Measurements from ENCODE around the gene PTPRF.
"Not testable (repeated sequence)": the region's sequence is repeated elsewhere in the genome, so short reads cannot be mapped to it uniquely, and the experiment has no call there.

The PTPRF gene

DNA sequence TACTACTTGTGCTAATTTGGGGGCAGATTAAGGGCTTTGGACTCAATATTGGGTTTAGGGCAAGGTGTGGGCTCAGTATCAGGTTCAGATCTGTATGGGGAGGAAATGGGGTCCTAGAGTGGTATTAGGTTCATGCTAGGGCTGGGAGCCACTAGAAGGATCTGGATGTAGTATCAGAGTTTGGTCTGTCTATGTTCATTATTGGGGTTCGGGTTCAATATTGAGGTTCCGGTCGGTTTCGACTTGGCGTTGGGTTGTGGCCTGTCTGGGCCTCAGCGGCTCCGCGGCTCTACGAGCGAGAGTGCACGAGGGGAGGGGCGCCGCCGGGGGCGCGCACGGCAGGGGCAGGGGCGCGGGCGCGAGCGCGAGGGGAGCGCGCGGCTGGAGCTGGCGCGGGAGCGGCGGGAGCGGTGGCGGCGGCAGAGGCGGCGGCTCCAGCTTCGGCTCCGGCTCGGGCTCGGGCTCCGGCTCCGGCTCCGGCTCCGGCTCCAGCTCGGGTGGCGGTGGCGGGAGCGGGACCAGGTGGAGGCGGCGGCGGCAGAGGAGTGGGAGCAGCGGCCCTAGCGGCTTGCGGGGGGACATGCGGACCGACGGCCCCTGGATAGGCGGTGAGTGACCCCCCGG is at the start of gene PTPRF:
TSS of gene PTPRF (plus strand) at position 401 of the 624 bp plus-strand sequence. CDS start 14,193 bp downstream, outside the sequence.
- peak; percentile 34 for DNase-seq

DNA sequence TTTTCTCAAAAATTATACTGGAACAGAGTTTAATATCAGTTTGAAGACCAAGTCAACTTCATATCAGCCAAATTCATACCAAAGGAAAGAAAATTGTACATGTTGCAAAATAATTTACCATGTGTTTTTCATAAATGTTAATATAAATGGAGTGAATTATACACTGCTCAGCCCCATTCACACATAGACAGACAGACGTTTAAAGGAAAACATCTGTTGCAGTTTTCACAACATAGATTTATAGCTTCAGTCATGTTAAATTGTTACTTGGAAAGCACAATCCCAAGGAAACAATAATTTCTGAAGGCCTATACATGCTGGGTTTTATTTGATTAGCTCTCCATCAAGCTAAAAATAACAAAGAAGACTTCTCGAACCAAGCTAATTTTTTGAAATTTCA is 49.2 kb upstream of the PTPRF start:
- no peak for DNase-seq

GRCh38 chr1:43482215-43482614 is 48.5 kb upstream of the PTPRF start:
- no peak for DNase-seq

DNA sequence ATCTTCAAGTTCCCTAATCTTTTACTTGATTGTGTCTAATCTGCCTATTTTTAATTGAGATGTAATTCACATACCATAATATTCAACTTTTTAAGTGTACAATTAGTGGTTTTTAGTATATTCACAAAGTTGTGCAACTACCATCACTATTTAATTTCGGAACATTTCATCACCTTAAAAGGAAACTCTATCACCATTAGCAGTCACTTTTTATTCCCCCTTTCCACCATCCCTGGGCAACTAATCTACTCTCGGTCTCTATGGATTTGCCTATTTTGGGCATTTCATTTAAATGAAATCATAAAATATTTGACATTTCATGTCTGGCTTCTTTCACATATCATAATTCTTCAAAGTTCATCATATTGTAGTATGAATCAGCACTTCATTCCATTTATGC is 46.3 kb upstream of the PTPRF start:
- DNase-seq, result no peak

GRCh38 chr1:43488165-43488564 is 42.5 kb upstream of the PTPRF start:
- no peak for DNase-seq

GRCh38 chr1:43491061-43491460 is 39.6 kb upstream of the PTPRF start:
- no peak for DNase-seq

GRCh38 chr1:43492826-43493225 is 37.9 kb upstream of the PTPRF start:
- DNase-seq, result no peak

DNA sequence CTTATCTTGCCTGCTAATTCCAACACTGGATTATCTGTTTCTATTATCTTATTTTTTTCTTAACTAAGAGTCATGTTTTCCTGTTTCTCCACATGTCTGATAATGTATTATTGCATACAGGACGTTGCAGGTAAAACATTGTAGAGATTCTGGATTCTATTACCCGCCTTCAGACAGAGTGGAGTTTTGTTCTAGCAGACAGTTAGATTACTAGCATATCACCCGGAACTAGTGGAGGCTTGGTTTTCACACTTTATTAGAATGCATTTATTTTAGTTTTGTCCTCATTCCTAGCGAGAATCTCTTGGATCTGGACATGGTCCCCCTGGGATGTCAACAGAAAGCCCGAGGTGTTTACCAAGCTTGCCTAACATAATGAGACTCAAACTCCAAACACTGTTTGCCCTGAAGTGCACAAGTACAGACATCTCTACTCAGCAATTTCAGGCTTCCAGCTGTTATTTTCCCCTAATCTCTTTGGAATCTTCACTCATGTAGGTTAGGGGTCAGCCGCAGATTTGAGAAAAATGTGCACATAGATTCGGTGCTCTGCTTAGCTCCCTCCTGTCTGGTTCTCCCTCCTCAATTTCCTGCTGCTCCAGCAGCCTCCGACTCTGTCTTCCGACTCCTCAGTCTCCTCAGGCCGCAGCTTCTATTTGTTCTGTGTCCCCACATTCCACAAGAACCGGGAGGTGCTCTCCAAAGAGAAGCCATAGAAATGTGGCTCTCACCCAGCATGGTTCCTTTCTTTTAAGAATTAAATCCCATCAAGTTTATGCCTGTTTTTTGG is 36.8 kb upstream of the PTPRF start:
- no peak for DNase-seq

- DNase-seq, result no peak
Measured at GRCh38 chr1:43495204-43495603, 35.5 kb upstream of the PTPRF start.

- no peak for DNase-seq
Measured at GRCh38 chr1:43499898-43500297, 30.8 kb upstream of the PTPRF start.

GRCh38 chr1:43501806-43502205 is 28.9 kb upstream of the PTPRF start:
- not testable (repeated sequence) for DNase-seq

GRCh38 chr1:43503534-43503933 is 27.1 kb upstream of the PTPRF start:
- no peak for DNase-seq

GRCh38 chr1:43505077-43505780 is 25.5 kb upstream of the PTPRF start:
- DNase-seq, result no peak

GRCh38 chr1:43506233-43506632 is 24.4 kb upstream of the PTPRF start:
- no peak for DNase-seq

DNA sequence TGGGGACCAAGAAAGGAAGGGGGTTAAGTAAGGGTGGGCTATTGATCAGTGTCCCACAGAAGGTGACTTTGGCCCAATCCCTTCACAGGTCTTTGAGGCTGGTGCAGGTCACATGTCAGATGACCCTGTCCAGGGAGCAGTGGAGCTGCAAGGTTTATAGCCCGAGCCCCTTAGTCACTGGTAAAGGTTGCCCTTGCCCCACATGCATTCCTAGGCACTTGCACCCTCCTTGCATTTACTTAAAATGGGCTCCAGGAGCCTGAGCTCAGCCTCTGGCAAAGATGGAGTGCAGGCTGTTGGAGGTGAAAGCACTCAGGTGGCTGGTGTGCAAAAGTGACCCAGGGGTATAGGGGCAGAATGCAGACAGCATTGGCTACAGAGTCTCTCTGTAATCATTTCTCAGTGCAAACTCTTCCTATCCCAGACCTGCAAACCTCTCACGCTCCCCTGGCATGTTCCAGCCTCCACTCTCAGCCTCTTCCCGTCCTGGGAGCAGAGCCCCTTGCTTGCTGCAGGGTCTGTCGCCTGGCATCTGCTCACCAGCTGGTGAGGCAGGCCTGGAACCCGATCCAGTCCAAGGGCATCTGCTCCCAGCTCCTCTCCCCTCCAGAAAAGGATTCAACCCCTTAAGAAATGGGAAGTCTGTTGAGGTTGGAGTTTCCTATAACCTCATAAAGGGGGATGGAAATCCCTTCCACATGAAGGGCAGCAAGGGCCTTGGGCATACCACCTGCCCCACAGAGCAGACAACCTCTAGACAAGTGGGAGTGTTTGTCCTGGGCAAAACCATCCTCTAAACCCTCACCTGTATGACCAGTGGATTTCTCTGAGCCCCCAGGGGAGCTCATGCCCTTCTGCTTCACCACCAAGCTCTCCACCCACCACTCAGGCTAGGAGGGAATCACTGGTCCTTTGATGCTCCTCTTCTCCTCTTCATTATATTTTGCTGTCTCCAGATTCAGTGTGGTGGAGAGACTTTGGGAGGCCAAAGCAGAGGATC is 23.1 kb upstream of the PTPRF start:
- DNase-seq, result no peak

DNA sequence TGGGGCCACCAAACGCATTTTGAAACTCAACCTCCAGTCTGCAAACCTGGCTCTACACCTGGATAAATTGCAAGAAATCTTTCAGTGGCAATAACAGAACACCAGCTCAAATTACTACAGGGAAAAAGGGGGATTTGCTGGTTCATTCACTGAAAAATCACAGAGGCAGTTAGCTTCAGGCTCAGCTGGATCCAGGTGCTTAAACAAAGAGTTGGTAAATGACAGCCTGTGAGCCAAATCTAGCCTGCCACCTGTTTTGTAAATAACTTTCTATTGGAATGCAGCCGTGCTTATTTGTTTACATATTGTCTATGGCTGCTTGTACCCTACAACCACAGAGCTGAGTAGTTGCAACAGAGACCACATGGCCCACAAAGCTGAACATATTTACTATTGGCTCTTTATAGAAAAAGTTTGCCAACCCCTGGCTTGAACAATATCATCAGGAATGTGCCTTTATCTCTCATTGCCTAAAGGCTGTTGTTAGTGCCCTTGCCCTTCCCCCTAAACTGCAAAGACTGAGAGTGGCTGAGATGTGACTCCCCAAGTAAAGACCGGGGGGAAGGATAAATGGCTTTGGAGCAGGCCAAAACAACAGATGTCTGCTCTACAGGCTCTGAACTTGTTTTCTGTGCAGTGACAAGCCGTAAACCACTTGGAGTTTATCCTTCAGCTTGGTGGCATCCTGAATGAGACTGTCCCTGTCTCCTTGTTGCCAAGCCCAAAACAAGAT is 21.5 kb upstream of the PTPRF start:
- DNase-seq, result no peak

DNA sequence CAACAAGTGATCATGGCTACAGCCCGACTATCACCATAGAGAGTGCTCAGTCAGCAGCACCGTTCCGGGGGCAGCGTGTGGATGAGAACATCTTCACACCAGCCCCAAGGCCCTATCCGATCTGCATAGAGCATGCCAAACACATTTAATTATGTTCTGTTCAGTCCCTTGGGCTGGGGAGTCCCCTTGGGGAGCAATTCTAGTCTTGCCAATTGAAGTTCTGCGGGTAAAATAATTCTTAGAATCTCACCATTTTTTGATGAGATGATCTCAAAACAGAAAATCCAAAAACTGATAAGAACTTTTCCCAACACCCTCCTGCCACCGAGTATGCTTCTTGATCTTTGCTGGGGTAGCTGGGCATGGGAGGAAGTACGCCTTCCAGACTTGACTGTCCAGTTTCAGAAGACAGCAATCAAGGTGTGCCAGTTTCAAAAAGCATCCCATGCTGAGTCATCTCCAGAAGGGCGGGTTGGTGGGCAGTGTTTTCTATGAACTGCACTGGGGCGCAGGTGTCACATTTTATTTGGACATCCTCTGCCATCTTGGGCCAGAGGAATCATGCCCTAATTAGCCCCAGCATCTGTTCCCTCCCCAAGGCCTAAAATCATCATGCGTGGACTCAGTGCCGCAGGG is 20.8 kb upstream of the PTPRF start:
- DNase-seq, result no peak

- no peak for DNase-seq
Measured at GRCh38 chr1:43510621-43511020, 20.1 kb upstream of the PTPRF start.

DNA sequence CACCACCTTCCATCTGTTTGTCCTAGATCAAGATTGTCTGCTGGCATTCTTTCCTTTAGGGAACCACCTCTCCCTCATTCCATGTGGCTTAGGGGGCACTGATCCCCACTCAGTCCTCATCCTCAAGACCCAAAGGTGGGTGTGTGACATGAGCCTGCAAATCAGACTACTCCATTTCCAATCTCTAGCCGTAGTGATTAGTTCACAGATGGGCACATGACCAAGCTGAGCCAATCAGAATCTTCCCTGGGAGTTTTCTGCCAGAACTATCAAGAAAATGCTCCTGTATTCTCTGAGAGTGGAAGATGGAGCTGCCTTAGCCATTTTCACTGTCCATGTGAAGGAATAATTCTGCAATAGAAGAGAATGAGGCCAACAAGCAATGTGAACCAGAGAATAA is 19.3 kb upstream of the PTPRF start:
- DNase-seq, result no peak

DNA sequence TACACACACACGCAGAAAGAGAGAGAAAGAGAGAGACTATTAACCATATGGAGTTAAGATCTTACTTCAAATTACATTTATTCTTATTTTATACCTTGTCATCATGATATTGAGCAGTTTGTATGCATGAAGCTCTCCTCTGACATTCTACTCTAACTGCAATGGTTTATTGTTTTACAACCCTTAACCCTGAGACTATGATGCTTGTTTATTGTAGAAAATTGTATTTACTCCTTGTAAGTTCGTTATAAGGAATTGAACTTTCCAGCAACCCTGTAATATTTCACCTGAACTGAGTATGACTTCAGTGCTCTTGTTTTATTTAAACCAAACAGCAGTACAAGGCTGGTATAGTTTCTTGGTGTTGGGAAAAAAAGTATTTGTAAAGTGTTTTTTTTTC is 18.6 kb upstream of the PTPRF start:
- no peak for DNase-seq

- no peak for DNase-seq
Measured at GRCh38 chr1:43512681-43513080, 18.0 kb upstream of the PTPRF start.

Measured in activated naive CD4-positive, alpha-beta T cell treated with anti-CD3 and anti-CD28 coated beads, Interleukin-2, amount 50 U/mL, for 16 hours (primary cell).